ENCODE data around the gene NPY5R.
A peak's percentile ranks its signal among the peaks of the same experiment; 100 is the strongest.

Gene NPY5R

DNA sequence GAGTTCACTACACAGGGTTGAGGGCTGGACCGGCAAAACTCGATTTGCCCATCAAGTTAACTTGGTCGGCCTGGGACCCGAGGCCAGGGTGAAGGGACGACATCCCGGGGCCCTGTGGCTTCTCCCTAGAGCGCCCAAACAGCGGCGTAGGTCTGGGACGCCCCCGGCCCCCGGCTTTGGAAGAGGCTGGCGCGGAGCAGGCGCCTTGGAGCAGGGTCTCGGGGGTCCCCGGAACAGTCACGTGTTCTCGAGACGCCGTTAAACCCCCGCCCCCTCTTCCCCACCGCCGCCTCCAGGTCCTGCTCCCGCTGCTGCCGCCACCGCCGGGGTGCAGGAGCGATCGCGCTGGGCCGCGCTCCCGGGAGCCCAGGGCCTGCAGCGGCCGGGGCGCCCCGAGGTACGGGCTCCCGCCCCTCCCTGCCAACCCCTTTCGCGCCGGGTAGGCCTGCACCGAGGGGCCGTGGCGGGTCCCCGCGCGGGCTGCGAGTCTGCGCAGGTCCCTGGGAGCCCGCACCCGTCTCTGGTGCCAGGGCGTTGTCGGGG is at the start of gene NPY5R:
TSS of gene NPY5R (plus strand) at position 289 of the 543 bp plus-strand sequence. CDS start 6,382 bp downstream, outside the sequence.
- no peak for DNase-seq (ENCODE audit: low read depth in 2 of 2)

DNA sequence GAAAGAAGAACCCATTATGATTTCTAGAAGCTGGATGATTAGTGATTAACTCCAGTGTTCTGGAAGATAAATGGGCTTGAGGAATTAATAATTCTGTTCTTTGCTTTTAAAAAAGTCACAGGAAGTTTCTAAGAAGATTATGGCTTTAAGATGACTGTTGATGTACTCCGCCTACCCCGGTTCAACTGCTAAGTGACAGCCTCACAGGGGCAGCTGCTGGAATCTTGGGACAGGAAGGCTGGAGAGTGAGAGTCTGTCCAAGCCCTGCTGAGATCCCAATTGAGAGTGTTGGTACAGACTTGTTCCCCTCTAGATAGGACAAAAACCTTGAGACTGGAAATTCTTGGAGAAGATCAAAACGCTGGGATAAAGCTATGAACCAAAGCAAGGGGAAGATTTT is 48.6 kb upstream of the NPY5R start:
- DNase-seq (ENCODE audit: low read depth in 2 of 2), result no peak

DNA sequence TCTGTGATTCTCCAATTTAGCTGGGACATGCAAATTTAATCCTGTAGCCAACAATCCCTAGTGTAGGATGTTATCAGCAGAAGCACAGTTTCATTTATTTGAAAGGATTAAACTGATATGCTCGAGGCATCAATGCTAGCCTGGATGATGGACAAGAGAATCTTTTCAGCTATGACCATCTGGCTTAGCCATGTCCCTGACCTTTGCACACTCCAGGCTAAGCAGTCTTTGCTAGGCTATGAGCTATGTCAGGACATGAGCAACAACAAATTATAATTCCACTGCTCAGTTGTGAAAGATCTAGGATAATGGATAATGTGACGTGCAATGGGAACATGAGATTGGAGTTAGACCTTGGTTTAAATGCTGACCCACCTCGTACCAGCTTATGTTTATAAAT is 43.2 kb upstream of the NPY5R start:
- DNase-seq (ENCODE audit: low read depth in 2 of 2), result no peak

- no peak for DNase-seq (ENCODE audit: low read depth in 2 of 2)
These were observed 40.6 kb upstream of the NPY5R start for GRCh38 chr4:163303069-163303468.

- DNase-seq (ENCODE audit: low read depth in 2 of 2), result no peak
These were observed 34.2 kb upstream of the NPY5R start for GRCh38 chr4:163309466-163309865.

DNA sequence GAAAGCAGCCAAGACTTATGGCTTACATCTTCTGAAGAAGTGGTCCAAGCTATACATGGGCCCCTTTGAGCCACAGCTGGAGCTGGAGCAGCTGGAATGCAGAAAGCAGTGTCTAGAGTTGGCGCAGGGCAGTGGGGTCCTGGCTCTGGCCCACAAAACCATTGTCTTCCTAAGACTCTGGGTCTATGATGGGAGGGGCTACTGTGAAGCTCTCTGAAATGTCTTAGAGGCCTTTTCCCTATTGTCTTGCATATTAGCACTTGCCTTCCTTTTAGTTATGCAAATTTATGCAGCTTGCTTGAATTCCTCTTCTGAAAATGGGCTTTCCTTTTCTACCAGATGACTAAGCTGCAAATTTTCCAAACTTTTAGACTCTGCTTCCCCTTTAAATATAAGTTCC is 26.6 kb upstream of the NPY5R start:
- DNase-seq (ENCODE audit: low read depth in 2 of 2), result no peak

- DNase-seq (ENCODE audit: low read depth in 2 of 2), result no peak
These were observed 12.6 kb upstream of the NPY5R start for GRCh38 chr4:163330916-163331628.

GRCh38 chr4:163331629-163332376 is 11.9 kb upstream of the NPY5R start:
- no peak for DNase-seq (ENCODE audit: low read depth in 2 of 2)

- peak in 1 of 2 donors; percentile 6 for DNase-seq (ENCODE audit: low read depth in 2 of 2)
These were observed 10.9 kb upstream of the NPY5R start, which contains the start of gene NPY1R for GRCh38 chr4:163332526-163333406. TSS of gene NPY1R (minus strand) at chr4:163332596. CDS start at chr4:163326554, 6,042 bp downstream.

DNA sequence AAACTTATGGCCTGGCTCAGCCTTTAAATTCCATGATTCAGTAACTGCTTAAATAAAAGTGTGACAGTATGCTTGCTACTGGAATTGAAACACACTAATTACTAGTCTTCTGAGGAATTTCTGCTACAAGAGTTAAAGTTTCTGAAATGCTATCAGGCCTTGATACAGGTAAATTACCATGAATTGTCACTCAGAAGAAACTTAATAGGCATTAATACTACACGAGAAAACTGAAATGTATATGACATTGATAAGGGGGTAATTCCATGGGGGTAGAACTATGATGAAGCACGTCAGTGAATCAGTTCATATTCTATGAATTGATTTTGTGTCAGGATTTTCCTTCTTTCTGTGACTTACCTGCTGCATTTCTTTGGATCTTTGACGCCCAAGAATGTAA is 8.3 kb upstream of the NPY5R start:
- no peak for DNase-seq (ENCODE audit: low read depth in 2 of 2)

- no peak for DNase-seq (ENCODE audit: low read depth in 2 of 2)
These were observed 744 bp downstream of the NPY5R start for GRCh38 chr4:163344147-163345125.

DNA sequence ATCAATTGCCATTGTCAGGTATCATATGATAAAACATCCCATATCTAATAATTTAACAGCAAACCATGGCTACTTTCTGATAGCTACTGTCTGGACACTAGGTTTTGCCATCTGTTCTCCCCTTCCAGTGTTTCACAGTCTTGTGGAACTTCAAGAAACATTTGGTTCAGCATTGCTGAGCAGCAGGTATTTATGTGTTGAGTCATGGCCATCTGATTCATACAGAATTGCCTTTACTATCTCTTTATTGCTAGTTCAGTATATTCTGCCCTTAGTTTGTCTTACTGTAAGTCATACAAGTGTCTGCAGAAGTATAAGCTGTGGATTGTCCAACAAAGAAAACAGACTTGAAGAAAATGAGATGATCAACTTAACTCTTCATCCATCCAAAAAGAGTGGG is 7.0 kb downstream of the NPY5R start:
- no peak for DNase-seq (ENCODE audit: low read depth in 2 of 2)

DNA sequence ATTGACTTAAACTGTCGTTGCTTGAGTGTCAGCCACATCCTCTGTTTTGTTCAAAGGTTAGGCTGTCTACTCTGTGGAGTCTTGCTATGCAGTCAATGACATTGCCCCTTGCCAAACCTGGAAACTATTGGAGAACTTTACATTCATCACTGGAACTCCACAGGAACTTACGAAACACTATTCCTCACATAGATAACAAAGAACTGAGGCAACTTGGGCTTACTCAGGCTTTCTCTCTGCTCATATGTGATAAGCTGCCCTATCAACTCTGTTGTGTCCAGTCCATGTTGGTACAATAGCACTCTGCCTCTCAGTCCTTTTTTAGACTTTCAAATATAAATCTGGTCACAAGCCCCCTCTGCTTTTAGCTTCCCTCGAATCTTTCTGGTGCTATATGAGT is 9.4 kb downstream of the NPY5R start:
- no peak for DNase-seq (ENCODE audit: low read depth in 2 of 2)

GRCh38 chr4:163356104-163356503 is 12.4 kb downstream of the NPY5R start:
- no peak for DNase-seq (ENCODE audit: low read depth in 2 of 2)

DNA sequence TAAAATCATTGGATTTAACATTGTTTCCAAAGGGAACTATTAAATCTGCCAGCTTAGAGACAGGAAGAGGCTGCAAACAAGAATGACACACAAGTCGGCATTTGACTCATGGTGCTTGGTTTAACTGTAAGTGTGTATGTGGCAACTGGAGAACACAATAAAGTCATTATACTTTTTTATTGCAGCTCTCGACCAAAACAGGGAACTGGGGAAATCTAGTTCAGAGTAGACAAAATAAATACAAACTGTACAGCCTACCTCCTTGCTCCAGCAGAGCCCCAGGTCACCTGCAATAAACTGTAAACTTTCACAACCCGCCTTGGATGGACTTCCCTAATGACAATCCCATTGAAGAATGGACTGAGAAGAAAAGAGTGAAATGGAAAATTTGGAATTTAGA is 24.0 kb downstream of the NPY5R start:
- no peak for DNase-seq (ENCODE audit: low read depth in 2 of 2)

DNA sequence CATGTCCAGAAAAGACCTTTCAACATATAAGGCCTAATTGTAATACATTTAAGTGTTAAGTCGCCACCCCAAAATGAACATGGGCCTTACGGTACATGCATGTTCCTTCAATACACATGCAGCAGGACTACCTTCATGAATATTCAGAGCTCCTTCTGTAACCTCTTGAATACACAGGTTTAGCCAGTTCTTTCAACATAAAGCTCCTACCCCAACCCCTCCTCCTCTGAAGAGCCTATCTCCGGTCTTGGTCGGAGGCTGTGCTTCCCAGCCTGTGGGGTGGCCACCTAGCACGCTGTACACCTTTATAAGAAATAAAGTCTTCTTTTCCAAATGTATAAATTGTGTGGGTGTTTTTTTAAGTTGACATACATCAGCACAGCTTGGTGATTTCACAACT is 28.3 kb downstream of the NPY5R start:
- no peak for DNase-seq (ENCODE audit: low read depth in 2 of 2)

DNA sequence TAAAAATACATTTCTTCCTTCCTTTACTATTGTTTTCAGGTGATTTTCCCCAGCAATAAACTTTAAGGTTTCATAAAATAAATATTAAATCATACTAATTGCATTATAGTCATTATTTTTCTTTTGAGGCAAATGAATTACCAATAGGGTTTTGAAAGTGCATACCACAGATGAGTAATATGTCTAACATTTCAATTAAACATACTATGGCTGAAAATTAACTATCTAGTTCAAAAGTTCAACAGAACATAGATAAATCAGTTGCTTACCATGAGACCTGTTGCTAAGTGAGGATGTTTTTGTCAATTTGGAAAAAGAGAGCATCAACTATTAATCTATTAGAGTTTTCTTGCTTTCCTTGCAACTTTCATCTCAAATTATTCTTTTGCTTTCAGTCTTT is 35.0 kb downstream of the NPY5R start:
- no peak for DNase-seq (ENCODE audit: low read depth in 2 of 2)

DNA sequence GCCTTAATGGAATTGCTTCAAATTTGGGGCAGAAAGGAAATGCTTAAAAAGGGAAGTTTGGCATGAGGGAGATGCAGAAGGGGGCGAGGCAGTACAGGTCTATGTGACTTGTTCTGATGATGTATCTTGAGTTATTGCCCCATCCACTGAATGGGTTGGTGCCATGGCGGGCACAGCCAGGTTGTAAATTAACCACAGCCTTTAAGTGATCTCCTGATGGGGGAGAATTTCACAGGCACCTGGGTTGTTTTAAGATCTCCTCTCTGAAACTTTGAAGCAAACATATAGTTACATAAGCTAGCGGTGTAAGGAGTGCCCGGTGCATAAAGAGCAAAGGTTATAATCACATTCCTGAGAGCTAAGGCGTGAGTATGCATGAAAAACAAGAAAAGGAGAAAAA is 37.0 kb downstream of the NPY5R start:
- no peak for DNase-seq (ENCODE audit: low read depth in 2 of 2)

DNA sequence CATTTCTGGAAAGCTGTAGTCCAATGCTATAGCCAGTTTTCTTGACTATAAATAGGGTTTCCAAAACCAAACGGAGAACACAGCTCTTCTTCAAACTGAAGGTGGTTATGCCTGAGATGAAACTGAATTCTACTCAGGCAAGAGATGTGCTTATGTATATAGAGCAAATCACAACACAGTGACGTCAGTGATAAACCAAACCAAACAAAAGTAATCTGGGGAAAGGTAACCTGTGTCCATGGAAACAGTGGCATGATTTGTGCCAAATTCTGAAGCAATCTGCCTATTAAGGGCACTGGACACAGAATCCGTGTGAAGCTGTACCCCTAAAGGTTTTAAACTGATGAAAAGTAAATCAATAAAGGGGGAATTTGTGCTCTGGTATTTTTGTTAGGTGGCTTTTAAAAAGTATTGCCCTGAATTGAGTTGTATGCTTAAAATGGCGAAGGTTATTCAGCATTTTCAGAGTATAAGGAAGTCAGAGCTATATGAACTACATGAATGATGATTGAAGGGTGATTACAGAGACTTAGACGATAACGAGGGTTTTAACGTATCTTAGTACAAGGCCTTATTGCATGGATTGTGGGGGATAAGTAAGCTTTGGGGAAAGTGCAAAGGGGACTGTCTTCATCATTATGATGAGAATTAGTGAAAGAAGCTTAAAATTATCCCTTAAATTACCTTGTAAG is 38.6 kb downstream of the NPY5R start:
- DNase-seq (ENCODE audit: low read depth in 2 of 2), result no peak

DNA sequence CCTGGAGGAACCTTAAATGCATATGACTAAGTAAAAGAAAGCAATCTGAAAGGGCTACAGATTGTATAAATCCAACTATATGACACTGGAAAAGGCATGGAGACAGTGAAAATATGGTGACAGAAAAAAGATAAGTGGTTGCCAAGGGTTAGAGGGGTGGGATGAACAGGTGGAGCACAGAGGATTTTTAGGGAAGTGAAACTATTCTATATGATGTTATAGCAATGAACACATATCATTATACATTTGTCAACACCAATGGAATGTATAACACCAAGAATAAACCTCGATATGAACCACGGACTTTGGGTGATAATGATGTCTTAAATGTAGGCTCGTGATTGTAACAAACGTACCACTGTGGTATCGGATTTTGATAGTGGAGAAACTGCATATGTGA is 40.7 kb downstream of the NPY5R start:
- DNase-seq (ENCODE audit: low read depth in 2 of 2), result no peak
